ENCODE measurements around the gene COMMD9. TPM values are rescaled to one million over a fixed set of nuclear protein-coding genes. Genes with fewer than 3 reads are reported as not detected.

The COMMD9 gene
- total and polyA plus RNA-seq, 2 donors (not counting 1 experiment from before 2014, with no cell fraction given) = 41.3 to 47.4 TPM

- Mint-ChIP-seq H3K27me3 (peaks cover 38% of the 10 kb centered on the region), H3K9me3 (ENCODE audit: insufficient read depth) (no peaks in the 10 kb centered on the region), H3K27ac (no peak overlapping the region), H3K4me1 (no peaks in the 10 kb centered on the region), H3K4me3 (no peak overlapping the region)
- TF ChIP-seq EZH2 (IDR thresholded peaks at IDR 0.05; ENCODE audit: borderline replicate concordance, insufficient read depth, low read depth, low read length, poor library complexity, severe bottlenecking) (no peak), CTCF (IDR thresholded peaks at IDR 0.05) (no peak)
- ATAC-seq (ENCODE audit: low read depth) = no peak
- 74% methylated on average over 5 of the region's 5 CpGs for WGBS (ENCODE audit: insufficient coverage)
- Histone ChIP-seq H3K9me3 (ENCODE audit: control extremely low read depth in 1 of 3, control insufficient read depth in 2 of 3, insufficient read depth in 1 of 3, low read length in 2 of 3) (peaks cover 0 to 5% (median 0%) of the 10 kb centered on the region in 3 donors), H3K4me1 (ENCODE audit: control insufficient read depth in 2 of 2, insufficient read depth in 2 of 2, low read length in 2 of 2) (no peaks in the 10 kb centered on the region), H3K4me3 (ENCODE audit: control extremely low read depth in 1 of 5, extremely low read depth in 1 of 5, insufficient read depth in 1 of 5, low read depth in 2 of 5, low read length in 4 of 5) (no peak overlapping the region), H3K9ac (ENCODE audit: low read length) (no peak overlapping the region), H4K20me1 (ENCODE audit: control insufficient read depth, insufficient read depth, low read length, poor library complexity, severe bottlenecking) (no peaks in the 10 kb centered on the region), H3K27me3 (replicated peaks in 1 of 4; ENCODE audit: control extremely low read depth in 1 of 4, control insufficient read depth in 3 of 4, insufficient read depth in 4 of 4, low read length in 3 of 4) (peaks cover 0 to 9% (median 3%) of the 10 kb centered on the region in 4 experiments), H3K36me3 (replicated peaks in 1 of 2; ENCODE audit: control extremely low read depth in 1 of 2, control insufficient read depth in 1 of 2, extremely low read depth in 1 of 2, insufficient read depth in 2 of 2, low read length in 1 of 2) (no peaks in the 10 kb centered on the region), H2AFZ (ENCODE audit: insufficient read depth, low read depth, low read length, poor library complexity, severe bottlenecking) (no peak overlapping the region), H3K4me2 (replicated peaks; ENCODE audit: low read depth, low read length, poor library complexity, severe bottlenecking) (no peak overlapping the region), H3K79me2 (ENCODE audit: control insufficient read depth, insufficient read depth, low read length) (no peaks in the 10 kb centered on the region), H3K27ac (ENCODE audit: low read length in 2 of 2) (no peak overlapping the region)
- POLR2A ChIA-PET = no interaction called here
- intact Hi-C loops (cut with micrococcal nuclease) = no loop called here
- no peak for DNase-seq
- CTCF ChIA-PET = interaction anchor here (0.6 to 2.5 kb wide), 5 partner anchors 9 to 647 kb away, joined by 3 to 11 read pairs (median 3); no protein-coding TSS in a partner anchor
These were observed 31.9 kb downstream of the COMMD9 start for GRCh38 chr11:36257351-36257750.

GRCh38 chr11:36254713-36255112 is 34.5 kb downstream of the COMMD9 start:
- Histone ChIP-seq H3K9ac (ENCODE audit: low read length) (no peak overlapping the region), H4K20me1 (ENCODE audit: control insufficient read depth, insufficient read depth, low read length, poor library complexity, severe bottlenecking) (no peaks in the 10 kb centered on the region), H3K4me1 (ENCODE audit: control insufficient read depth in 2 of 2, insufficient read depth in 2 of 2, low read length in 2 of 2) (no peaks in the 10 kb centered on the region), H2AFZ (ENCODE audit: insufficient read depth, low read depth, low read length, poor library complexity, severe bottlenecking) (no peak overlapping the region), H3K36me3 (replicated peaks in 1 of 2; ENCODE audit: control extremely low read depth in 1 of 2, control insufficient read depth in 1 of 2, extremely low read depth in 1 of 2, insufficient read depth in 2 of 2, low read length in 1 of 2) (no peaks in the 10 kb centered on the region), H3K9me3 (ENCODE audit: control extremely low read depth in 1 of 3, control insufficient read depth in 2 of 3, insufficient read depth in 1 of 3, low read length in 2 of 3) (peaks cover 0 to 8% (median 0%) of the 10 kb centered on the region in 3 donors), H3K27ac (ENCODE audit: low read length in 2 of 2) (no peak overlapping the region), H3K79me2 (ENCODE audit: control insufficient read depth, insufficient read depth, low read length) (no peaks in the 10 kb centered on the region), H3K27me3 (replicated peaks in 1 of 4; ENCODE audit: control extremely low read depth in 1 of 4, control insufficient read depth in 3 of 4, insufficient read depth in 4 of 4, low read length in 3 of 4) (peaks cover 0 to 14% (median 5%) of the 10 kb centered on the region in 4 experiments), H3K4me3 (ENCODE audit: control extremely low read depth in 1 of 5, extremely low read depth in 1 of 5, insufficient read depth in 1 of 5, low read depth in 2 of 5, low read length in 4 of 5) (no peak overlapping the region), H3K4me2 (replicated peaks; ENCODE audit: low read depth, low read length, poor library complexity, severe bottlenecking) (no peak overlapping the region)
- POLR2A ChIA-PET = no interaction called here
- WGBS (ENCODE audit: insufficient coverage) = 100% methylated on average over 1 of the region's 1 CpG
- H3K4me1 Mint-ChIP-seq = no peaks in the 10 kb centered on the region
- no peak overlapping the region for H3K4me3 Mint-ChIP-seq
- no peak overlapping the region for H3K27ac Mint-ChIP-seq
- H3K27me3 Mint-ChIP-seq = peaks cover 38% of the 10 kb centered on the region
- TF ChIP-seq EZH2 (IDR thresholded peaks at IDR 0.05; ENCODE audit: borderline replicate concordance, insufficient read depth, low read depth, low read length, poor library complexity, severe bottlenecking) (no peak), CTCF (IDR thresholded peaks at IDR 0.05) (no peak)
- intact Hi-C loops (cut with micrococcal nuclease) = no loop called here
- ATAC-seq (ENCODE audit: low read depth) (no peak), DNase-seq (no peak)
- CTCF ChIA-PET = interaction anchor here (2.9 kb wide), 1 partner anchor 12 kb away, joined by 14 read pairs; no protein-coding TSS in a partner anchor
- H3K9me3 Mint-ChIP-seq (ENCODE audit: insufficient read depth) = no peaks in the 10 kb centered on the region
